Left ventricle myocardium inferior (tissue), 1 donor: ENCODE measurements around the gene OAT. TPM values are rescaled to one million over a fixed set of nuclear protein-coding genes. Genes with fewer than 3 reads are reported as not detected.

Experiments
- DNase-seq: peaks from one replicate; pipeline ENCODE4 v3.0.0-alpha.2; 2020
- H3K27ac ChIP-seq: fragments of 200-600 bp; replicated peaks from 2 replicates; pipeline ENCODE4 v1.8.0; 2021
- H3K27me3 ChIP-seq: fragments of 200-600 bp; 2 replicates; pipeline ENCODE4 v1.8.0; 2021; ENCODE audit warnings: low read depth
- H3K36me3 ChIP-seq: fragments of 200-600 bp; 2 replicates; pipeline ENCODE4 v1.8.0; 2021
- H3K4me1 ChIP-seq: fragments of 200-600 bp; 2 replicates; pipeline ENCODE4 v1.8.0; 2021
- H3K4me3 ChIP-seq: fragments of 200-600 bp; 2 replicates; pipeline ENCODE4 v1.8.0; 2021; ENCODE audit warnings: mild to moderate bottlenecking, moderate library complexity
- H3K9me3 ChIP-seq: fragments of 200-600 bp; replicated peaks from 2 replicates; pipeline ENCODE4 v1.8.0; 2021
- CTCF ChIP-seq: fragments of 200-600 bp; IDR thresholded peaks from 2 replicates; pipeline ENCODE4 v1.8.0; 2021; ENCODE audit warnings: antibody characterized with exemption, mild to moderate bottlenecking, borderline replicate concordance
- intact Hi-C: fragments of 100-400 bp; cut with micrococcal nuclease; formaldehyde crosslinking; loops from one replicate; pipeline ENCODE4 v1.11.0; 2022
- total RNA-seq: library from RNA; stranded (reverse); fragmentation: NEBNext Ultra II Directional; extraction: Animal tissue kit (Norgen Biotek cat#: 25700); gene quantifications from one replicate; pipeline ENCODE4 v1.2.1, GENCODE V29; 2021
- donor health status: DM: no; HTN: yes; CAD: no; lungs with severe emphysema.

OAT gene
- total RNA-seq, 1 donor from 2014 or later: 24.3 TPM

DNA sequence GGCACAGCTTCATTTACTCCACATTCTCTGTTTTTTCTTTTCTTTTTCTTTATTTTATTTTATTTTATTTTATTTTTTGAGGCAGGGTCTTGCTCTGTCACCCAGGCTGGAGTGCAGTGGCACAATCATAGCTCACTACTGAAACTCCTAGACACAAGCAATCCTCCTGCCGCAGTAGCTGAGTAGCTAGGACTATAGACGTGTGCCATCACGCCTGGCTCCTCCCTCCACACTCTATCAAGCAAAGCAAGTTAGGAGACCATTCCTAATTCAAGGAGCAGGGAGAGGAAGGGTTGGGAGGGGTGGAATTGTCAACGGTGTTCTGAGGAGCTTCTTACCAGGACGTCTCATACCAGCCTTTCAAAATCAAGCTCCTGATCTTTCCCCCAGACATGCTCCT, 52.4 kb downstream of the OAT start:
- DNase-seq: no peak
- Histone ChIP-seq H3K4me1 (no peaks in the 10 kb centered on the region), H3K36me3 (no peaks in the 10 kb centered on the region), H3K9me3 (no peaks in the 10 kb centered on the region), H3K27ac (no peak overlapping the region), H3K27me3 (peaks cover 44% of the 10 kb centered on the region), H3K4me3 (no peak overlapping the region)
- no peak for TF ChIP-seq CTCF
- intact Hi-C loops: no loop called here

DNA sequence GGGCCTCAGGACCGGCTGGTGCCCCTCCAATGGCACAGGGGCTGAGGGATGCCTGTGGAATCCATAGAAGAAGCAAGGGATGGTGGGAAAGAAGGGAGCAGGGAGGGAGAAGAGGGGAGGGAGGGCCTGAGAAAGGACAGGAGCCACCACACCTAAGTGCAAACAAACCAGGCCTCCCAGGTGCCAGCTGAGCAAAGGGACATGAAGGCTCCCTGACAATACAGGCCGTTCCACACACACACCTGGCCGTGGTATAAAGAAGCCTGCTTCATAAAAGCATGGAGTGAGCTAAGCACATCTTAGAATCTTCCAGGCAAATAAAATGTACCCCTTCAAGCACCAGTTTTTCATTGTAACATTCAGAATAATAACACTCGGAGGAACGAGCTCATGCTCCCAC, 54.0 kb downstream of the OAT start:
- Histone ChIP-seq H3K9me3 (peaks cover 11% of the 10 kb centered on the region), H3K36me3 (no peaks in the 10 kb centered on the region), H3K4me3 (no peak overlapping the region), H3K27me3 (peaks cover 33% of the 10 kb centered on the region), H3K4me1 (no peaks in the 10 kb centered on the region), H3K27ac (no peak overlapping the region)
- TF ChIP-seq CTCF: no peak
- no peak for DNase-seq
- intact Hi-C loops: no loop called here

DNA sequence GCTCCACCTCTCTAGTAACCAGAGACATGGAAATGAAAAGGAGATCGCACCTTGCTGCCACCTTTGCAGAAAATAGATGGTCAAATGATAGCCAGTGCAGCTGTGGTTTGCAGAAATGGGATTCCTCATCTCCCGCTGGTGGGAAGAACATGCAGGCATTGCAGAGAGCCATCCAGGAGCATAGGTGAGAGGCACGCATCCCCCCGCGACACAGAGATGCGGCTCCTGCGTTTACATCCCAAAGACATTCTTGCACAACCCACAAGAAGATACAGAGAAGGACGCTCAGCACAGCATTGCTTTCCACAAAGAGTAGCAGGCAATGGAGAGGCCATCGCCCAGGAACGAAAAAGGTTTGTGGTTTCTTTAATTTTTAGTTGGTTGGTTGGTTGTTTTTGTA, 56.2 kb downstream of the OAT start:
- H3K36me3 ChIP-seq: no peaks in the 10 kb centered on the region
- no peak overlapping the region for H3K27ac ChIP-seq
- H3K9me3 ChIP-seq: peaks cover 22% of the 10 kb centered on the region
- no peak for DNase-seq
- TF ChIP-seq CTCF: no peak
- intact Hi-C loops: no loop called here
- peaks cover 20% of the 10 kb centered on the region for H3K27me3 ChIP-seq
- H3K4me1 ChIP-seq: no peaks in the 10 kb centered on the region
- H3K4me3 ChIP-seq: no peak overlapping the region

GRCh38 chr10:124359336-124359832, 59.3 kb downstream of the OAT start:
- Histone ChIP-seq H3K4me3 (no peak overlapping the region), H3K36me3 (no peaks in the 10 kb centered on the region), H3K9me3 (peaks cover 22% of the 10 kb centered on the region), H3K4me1 (peaks cover 7% of the 10 kb centered on the region), H3K27ac (no peak overlapping the region), H3K27me3 (peaks cover 19% of the 10 kb centered on the region)
- no peak for TF ChIP-seq CTCF
- intact Hi-C loops: no loop called here
- DNase-seq: no peak

- Histone ChIP-seq H3K27ac (no peak overlapping the region), H3K27me3 (peaks cover 31% of the 10 kb centered on the region), H3K9me3 (peaks cover 22% of the 10 kb centered on the region), H3K36me3 (no peaks in the 10 kb centered on the region), H3K4me1 (peaks cover 8% of the 10 kb centered on the region), H3K4me3 (no peak overlapping the region)
- TF ChIP-seq CTCF: no peak
- no peak for DNase-seq
- intact Hi-C loops: no loop called here
Measured at GRCh38 chr10:124357561-124357885, 61.2 kb downstream of the OAT start.
